HepG2 (cell line): ENCODE results near the gene NR2F1. TPM values are rescaled to one million over a fixed set of nuclear protein-coding genes. Genes with fewer than 3 reads are reported as not detected.

Experiments
- HES4 ChIP-seq: sonication (generic); formaldehyde crosslinking; IDR thresholded peaks from 2 replicates; pipeline ENCODE4 v1.9.0; 2021; ENCODE audit warnings: mild to moderate bottlenecking, missing genetic modification reagents, borderline replicate concordance
- MED8 ChIP-seq: sonication (generic); formaldehyde crosslinking; IDR thresholded peaks from 2 replicates; pipeline ENCODE4 v1.8.1; 2023; ENCODE audit warnings: mild to moderate bottlenecking, missing genetic modification reagents; ENCODE audit not compliant: insufficient replicate concordance
- PAX8 ChIP-seq: sonication (generic); formaldehyde crosslinking; IDR thresholded peaks from 2 replicates; pipeline ENCODE4 v1.8.0; 2022; ENCODE audit warnings: mild to moderate bottlenecking, missing genetic modification reagents, borderline replicate concordance
- ZNF549 ChIP-seq: sonication (generic); formaldehyde crosslinking; IDR thresholded peaks from 2 replicates; pipeline ENCODE4 v1.5.0; 2020; ENCODE audit warnings: missing genetic modification reagents
- ZNF646 ChIP-seq: sonication (generic); formaldehyde crosslinking; IDR thresholded peaks from 2 replicates; pipeline ENCODE4 v1.9.0; 2021; ENCODE audit warnings: mild to moderate bottlenecking, missing genetic modification reagents
- polyA plus RNA-seq, 8 experiments: library from polyadenylated mRNA; depleted of rRNA in 3 of 8; stranded (reverse) in 7 of 8; unstranded in 1 of 8; fragments of >200 nt; fragmentation: Illumina TruSeq in 4 of 8; extraction: Trizol in 4 of 8; gene quantifications; 2 replicates each; pipeline versions ENCODE4 v1.2.1 to v1.2.3, GENCODE V29; 2011 to 2016; ENCODE audit warnings: low read depth in 4 of 8, missing spikeins in 1 of 8, mixed read lengths in 1 of 8; ENCODE audit not compliant: insufficient read depth in 1 of 8
- total RNA-seq, 5 experiments: library from RNA; depleted of rRNA; stranded (reverse); fragments of >200 nt; fragmentation: Illumina TruSeq; extraction: Trizol; gene quantifications; 2 replicates each; pipeline ENCODE4 v1.2.3, GENCODE V29; 2016; ENCODE audit warnings: low read depth in 1 of 5

Gene NR2F1
- total and polyA plus RNA-seq, 2 of the 13 experiments (the other 11 are each of a cell fraction or from before 2014, with no cell fraction given), result 17.1 to 59.7 TPM

DNA sequence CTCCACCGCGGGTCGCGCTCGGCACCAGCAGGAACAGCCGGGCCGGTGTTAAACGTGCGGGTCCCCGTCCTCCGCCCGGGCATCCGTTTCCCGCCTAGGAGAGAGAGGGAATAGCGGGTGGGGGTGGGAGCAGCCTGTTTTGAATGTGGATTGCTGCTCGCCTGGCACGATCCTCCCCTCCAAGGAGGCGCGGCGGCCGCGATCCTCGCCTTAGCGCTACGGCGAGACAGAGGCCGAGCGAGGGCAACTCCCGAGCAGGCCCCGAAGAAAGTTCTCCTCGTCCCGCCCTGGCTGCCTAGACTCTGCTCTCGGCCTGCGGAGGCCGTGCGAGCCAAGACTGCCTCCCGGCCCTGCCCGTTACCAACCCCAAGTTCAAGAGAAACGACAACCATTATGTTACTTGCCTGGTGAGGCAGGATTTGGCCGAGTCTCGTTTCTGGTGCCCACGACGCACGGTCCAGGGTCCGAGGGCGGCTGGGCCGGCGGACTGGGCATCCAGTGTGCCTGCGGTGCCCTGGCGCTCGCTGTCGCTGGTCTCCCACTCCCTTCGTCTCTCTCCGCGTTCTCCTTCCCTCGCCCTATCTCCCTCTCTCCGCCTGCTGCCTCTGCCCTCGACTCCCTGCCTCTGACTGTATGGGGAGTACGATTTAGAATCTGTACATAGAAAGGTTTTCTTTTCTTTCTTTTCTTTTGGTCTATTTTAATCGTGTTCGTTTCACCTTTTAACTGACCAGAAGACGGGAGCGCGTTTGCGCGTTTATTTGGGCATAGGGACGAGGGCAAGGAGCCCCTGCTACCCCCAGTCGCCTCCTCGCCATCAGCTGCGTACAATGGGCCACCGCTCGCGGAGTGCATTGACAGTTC, 2.7 kb upstream of the NR2F1 start (continued):
- TF ChIP-seq PAX8 (CRISPR knock-in tag), result no peak
- TF ChIP-seq ZNF646, result no peak
- TF ChIP-seq ZNF549, result no peak
- TF ChIP-seq MED8, result no peak
- 0 out of 2 replicates have a peak, but pooled peaks have one; percentile 20 for TF ChIP-seq HES4 (CRISPR knock-in tag)
